ENCODE results near the gene TMED4.
A peak's percentile ranks its signal among the peaks of the same experiment; 100 is the strongest.

Gene TMED4

GRCh38 chr7:44581879-44582603 is at the start of gene TMED4:
TMED4 (minus strand) TSS chr7:44582231; CDS start chr7:44582206, 25 bp downstream.
- DNase-seq (ENCODE audit: low read depth) = peak; percentile 100

- no peak for DNase-seq (ENCODE audit: low read depth)
Measured at GRCh38 chr7:44631458-44632115, 49.6 kb upstream of the TMED4 start.

- DNase-seq (ENCODE audit: low read depth) = no peak
Measured at GRCh38 chr7:44630792-44631457, 48.9 kb upstream of the TMED4 start.

- DNase-seq (ENCODE audit: low read depth) = no peak
Measured at GRCh38 chr7:44629829-44630522, 47.9 kb upstream of the TMED4 start.

GRCh38 chr7:44626620-44627019 is 44.6 kb upstream of the TMED4 start:
- DNase-seq (ENCODE audit: low read depth) = no peak

- DNase-seq (ENCODE audit: low read depth) = no peak
Measured at GRCh38 chr7:44625526-44626471, 43.8 kb upstream of the TMED4 start.

- no peak for DNase-seq (ENCODE audit: low read depth)
Measured at GRCh38 chr7:44624318-44624717, 42.3 kb upstream of the TMED4 start.

- no peak for DNase-seq (ENCODE audit: low read depth)
Measured at GRCh38 chr7:44622342-44623151, 40.5 kb upstream of the TMED4 start.

- no peak for DNase-seq (ENCODE audit: low read depth)
Measured at GRCh38 chr7:44621750-44622103, 39.7 kb upstream of the TMED4 start.

- no peak for DNase-seq (ENCODE audit: low read depth)
Measured at GRCh38 chr7:44621034-44621749, 39.2 kb upstream of the TMED4 start.

- DNase-seq (ENCODE audit: low read depth) = no peak
Measured at GRCh38 chr7:44618753-44619152, 36.7 kb upstream of the TMED4 start.

- no peak for DNase-seq (ENCODE audit: low read depth)
Measured at GRCh38 chr7:44618045-44618444, 36.0 kb upstream of the TMED4 start.

GRCh38 chr7:44617225-44617890 is 35.3 kb upstream of the TMED4 start:
- DNase-seq (ENCODE audit: low read depth) = no peak

GRCh38 chr7:44616545-44616944 is 34.5 kb upstream of the TMED4 start:
- no peak for DNase-seq (ENCODE audit: low read depth)

- no peak for DNase-seq (ENCODE audit: low read depth)
Measured at GRCh38 chr7:44615793-44616192, 33.8 kb upstream of the TMED4 start.

GRCh38 chr7:44615149-44615611 is 33.1 kb upstream of the TMED4 start:
- no peak for DNase-seq (ENCODE audit: low read depth)

GRCh38 chr7:44609829-44610228 is 27.8 kb upstream of the TMED4 start:
- no peak for DNase-seq (ENCODE audit: low read depth)

GRCh38 chr7:44608916-44609648 is 27.1 kb upstream of the TMED4 start:
- DNase-seq (ENCODE audit: low read depth) = no peak
